Right atrium auricular region (tissue), 2 donors: Measurements from ENCODE around the gene LY9. TPM values are rescaled to one million over a fixed set of nuclear protein-coding genes. Genes with fewer than 3 reads are reported as not detected.
"Not testable (repeated sequence)": the region's sequence is repeated elsewhere in the genome, so short reads cannot be mapped to it uniquely, and the experiment has no call there.

Experiments used
- DNase-seq: peaks from one replicate; pipeline ENCODE4 v3.0.0-alpha.2; 2019; ENCODE audit warnings: low spot score
- H3K27ac ChIP-seq, 2 donors: fragments of 200-600 bp; sonication (generic); 1 replicate in 1 of 2; 2 replicates in 1 of 2; pipeline ENCODE4 v1.5.1; 2016 to 2019
- H3K27me3 ChIP-seq, 2 donors: fragments of 200-600 bp; sonication (generic); one replicate each; pipeline versions ENCODE4 v1.5.1 to v1.6.0; 2017 to 2019
- H3K36me3 ChIP-seq: fragments of 200-600 bp; sonication (generic); one replicate; pipeline ENCODE4 v1.5.1; 2016
- H3K4me1 ChIP-seq, 2 donors: fragments of 200-600 bp; sonication (generic); one replicate each; pipeline versions ENCODE4 v1.5.1 to v1.6.0; 2017 to 2019
- H3K4me3 ChIP-seq, 2 donors: fragments of 200-600 bp; sonication (generic); 1 replicate in 1 of 2; 2 replicates in 1 of 2; pipeline ENCODE4 v1.5.1; 2017 to 2019; ENCODE audit warnings: mild to moderate bottlenecking in 1 of 2, moderate library complexity in 1 of 2
- H3K9me3 ChIP-seq, 2 donors: fragments of 200-600 bp; sonication (generic); one replicate each; pipeline ENCODE4 v1.5.1; 2019
- CTCF ChIP-seq, 2 donors: fragments of 200-600 bp; sonication (generic); IDR thresholded peaks; one replicate each; pipeline ENCODE4 v1.5.1; 2019; ENCODE audit warnings: antibody characterized with exemption in 2 of 2
- total RNA-seq, 2 donors: library from RNA; depleted of rRNA; stranded (reverse); fragments of >200 nt; gene quantifications; one replicate each; pipeline ENCODE4 v1.1.0, GENCODE V29; 2016

The LY9 gene
- total RNA-seq, 2 donors from 2014 or later = 0.19 to 0.20 TPM

GRCh38 chr1:160779626-160780397, 16.2 kb upstream of the LY9 start:
- H3K36me3 ChIP-seq = no peaks in the 10 kb centered on the region
- H3K27me3 ChIP-seq = no peaks in the 10 kb centered on the region
- DNase-seq = no peak
- peak in 1 of 2 donors; percentile 23 for TF ChIP-seq CTCF (IDR thresholded peaks at IDR 0.05)
- H3K4me3 ChIP-seq = no peak overlapping the region
- no peaks in the 10 kb centered on the region for H3K9me3 ChIP-seq
- no peak overlapping the region for H3K27ac ChIP-seq
- no peaks in the 10 kb centered on the region for H3K4me1 ChIP-seq

- Histone ChIP-seq H3K4me3 (no peak overlapping the region), H3K36me3 (no peaks in the 10 kb centered on the region), H3K9me3 (no peaks in the 10 kb centered on the region), H3K4me1 (no peaks in the 10 kb centered on the region), H3K27me3 (no peaks in the 10 kb centered on the region), H3K27ac (no peak overlapping the region)
- no peak for TF ChIP-seq CTCF (IDR thresholded peaks at IDR 0.05)
- DNase-seq = no peak
Observed at GRCh38 chr1:160780398-160780755, 15.6 kb upstream of the LY9 start.

- no peak for DNase-seq
- TF ChIP-seq CTCF (IDR thresholded peaks at IDR 0.05) = no peak
- Histone ChIP-seq H3K4me3 (no peak overlapping the region), H3K9me3 (no peaks in the 10 kb centered on the region), H3K27me3 (no peaks in the 10 kb centered on the region), H3K36me3 (no peaks in the 10 kb centered on the region), H3K4me1 (no peaks in the 10 kb centered on the region), H3K27ac (no peak overlapping the region)
Observed at GRCh38 chr1:160781186-160781766, 14.7 kb upstream of the LY9 start.

- no peak for TF ChIP-seq CTCF (IDR thresholded peaks at IDR 0.05)
- Histone ChIP-seq H3K36me3 (no peaks in the 10 kb centered on the region), H3K9me3 (no peaks in the 10 kb centered on the region), H3K4me1 (no peaks in the 10 kb centered on the region), H3K4me3 (no peak overlapping the region), H3K27me3 (no peaks in the 10 kb centered on the region), H3K27ac (no peak overlapping the region)
- no peak for DNase-seq
Observed at GRCh38 chr1:160781914-160782689, 13.9 kb upstream of the LY9 start.

- not testable (repeated sequence) for DNase-seq, H3K36me3 ChIP-seq, H3K4me1 ChIP-seq, H3K27ac ChIP-seq, H3K9me3 ChIP-seq, H3K4me3 ChIP-seq, H3K27me3 ChIP-seq
Observed at GRCh38 chr1:160782988-160783765, 12.8 kb upstream of the LY9 start.
